Measurements from ENCODE around the gene SLC6A18.

SLC6A18 gene

DNA sequence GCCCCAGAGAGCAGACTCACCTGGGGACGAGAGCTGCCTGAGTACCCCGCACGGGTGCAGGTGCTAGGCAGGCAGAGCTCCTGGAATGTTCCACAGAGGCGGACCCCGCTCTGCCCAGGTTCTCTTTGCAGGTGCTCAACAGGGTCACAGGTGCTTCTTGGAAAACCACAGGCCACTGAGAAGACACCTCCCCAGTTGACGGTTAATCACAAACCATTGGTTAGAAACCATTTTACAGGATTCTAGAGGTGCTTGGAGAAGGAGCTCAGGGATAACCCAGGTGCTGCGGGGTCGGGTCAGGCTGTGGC lies 41.1 kb upstream of the SLC6A18 start:
- H3K4me3 ChIP-seq (ENCODE audit: control insufficient read depth, low read depth, low read length): no peak overlapping the region
- TF ChIP-seq, protein P1, sequence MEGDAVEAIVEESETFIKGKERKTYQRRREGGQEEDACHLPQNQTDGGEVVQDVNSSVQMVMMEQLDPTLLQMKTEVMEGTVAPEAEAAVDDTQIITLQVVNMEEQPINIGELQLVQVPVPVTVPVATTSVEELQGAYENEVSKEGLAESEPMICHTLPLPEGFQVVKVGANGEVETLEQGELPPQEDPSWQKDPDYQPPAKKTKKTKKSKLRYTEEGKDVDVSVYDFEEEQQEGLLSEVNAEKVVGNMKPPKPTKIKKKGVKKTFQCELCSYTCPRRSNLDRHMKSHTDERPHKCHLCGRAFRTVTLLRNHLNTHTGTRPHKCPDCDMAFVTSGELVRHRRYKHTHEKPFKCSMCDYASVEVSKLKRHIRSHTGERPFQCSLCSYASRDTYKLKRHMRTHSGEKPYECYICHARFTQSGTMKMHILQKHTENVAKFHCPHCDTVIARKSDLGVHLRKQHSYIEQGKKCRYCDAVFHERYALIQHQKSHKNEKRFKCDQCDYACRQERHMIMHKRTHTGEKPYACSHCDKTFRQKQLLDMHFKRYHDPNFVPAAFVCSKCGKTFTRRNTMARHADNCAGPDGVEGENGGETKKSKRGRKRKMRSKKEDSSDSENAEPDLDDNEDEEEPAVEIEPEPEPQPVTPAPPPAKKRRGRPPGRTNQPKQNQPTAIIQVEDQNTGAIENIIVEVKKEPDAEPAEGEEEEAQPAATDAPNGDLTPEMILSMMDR (conservative IDR thresholded peaks at IDR 0.05; ENCODE audit: control insufficient read depth, insufficient read depth, low read depth, low read length): no peak
- no peak for DNase-seq (ENCODE audit: low read depth)

DNA sequence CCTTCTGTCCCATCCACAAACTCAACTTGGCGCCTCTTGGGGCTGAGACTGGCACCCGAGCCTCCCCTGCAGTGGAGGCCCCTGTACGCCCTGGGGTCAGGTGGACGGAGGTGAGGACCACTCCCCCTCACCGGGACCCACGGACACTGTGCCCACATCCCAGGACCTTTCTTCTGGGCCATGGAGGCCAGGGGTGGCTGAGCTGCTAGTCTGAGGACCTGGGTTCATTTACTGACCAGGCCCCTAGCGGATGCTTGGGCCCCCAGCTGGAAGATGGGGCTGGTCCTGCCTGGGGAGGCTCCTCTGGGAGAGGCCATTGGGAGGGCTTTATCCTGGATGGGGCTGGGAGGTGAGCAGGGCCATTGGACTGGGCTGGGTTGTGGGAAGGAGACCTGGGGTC lies 40.7 kb upstream of the SLC6A18 start:
- DNase-seq (ENCODE audit: low read depth): no peak
- TF ChIP-seq, protein P1 (conservative IDR thresholded peaks at IDR 0.05; ENCODE audit: control insufficient read depth, insufficient read depth, low read depth, low read length): no peak

DNA sequence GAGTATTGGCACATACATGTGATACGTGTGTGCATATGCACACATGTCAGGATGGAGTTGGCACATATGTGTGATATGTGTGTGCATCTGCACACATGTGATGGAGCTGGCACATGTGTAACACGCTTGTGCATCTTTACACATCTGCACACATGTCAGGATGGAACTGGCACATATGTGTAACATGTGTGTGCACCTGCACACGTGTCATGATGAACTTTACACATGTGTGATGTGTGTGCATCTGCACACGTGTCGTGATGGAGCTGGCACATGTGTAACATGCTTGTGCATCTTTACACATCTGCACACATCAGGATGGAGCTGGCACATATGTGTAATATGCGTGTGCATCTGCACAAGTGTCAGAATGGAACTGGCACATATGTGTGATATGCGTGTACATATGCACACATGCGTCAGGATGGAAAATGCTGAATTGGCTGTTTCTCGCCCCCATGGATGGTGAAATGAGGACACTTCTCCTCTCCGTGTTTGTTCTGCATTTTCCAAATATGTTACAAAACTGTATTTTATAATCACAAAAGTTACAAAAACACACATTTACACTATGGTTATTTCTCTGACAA lies 40.0 kb upstream of the SLC6A18 start:
- H3K4me3 ChIP-seq (ENCODE audit: control insufficient read depth, low read depth, low read length): no peak overlapping the region
- TF ChIP-seq, protein P1 (conservative IDR thresholded peaks at IDR 0.05; ENCODE audit: control insufficient read depth, insufficient read depth, low read depth, low read length): no peak
- DNase-seq (ENCODE audit: low read depth): no peak

More for the DNA sequence above, 40.7 kb upstream of the SLC6A18 start:
- no peak overlapping the region for H3K4me3 ChIP-seq (ENCODE audit: control insufficient read depth, low read depth, low read length)

DNA sequence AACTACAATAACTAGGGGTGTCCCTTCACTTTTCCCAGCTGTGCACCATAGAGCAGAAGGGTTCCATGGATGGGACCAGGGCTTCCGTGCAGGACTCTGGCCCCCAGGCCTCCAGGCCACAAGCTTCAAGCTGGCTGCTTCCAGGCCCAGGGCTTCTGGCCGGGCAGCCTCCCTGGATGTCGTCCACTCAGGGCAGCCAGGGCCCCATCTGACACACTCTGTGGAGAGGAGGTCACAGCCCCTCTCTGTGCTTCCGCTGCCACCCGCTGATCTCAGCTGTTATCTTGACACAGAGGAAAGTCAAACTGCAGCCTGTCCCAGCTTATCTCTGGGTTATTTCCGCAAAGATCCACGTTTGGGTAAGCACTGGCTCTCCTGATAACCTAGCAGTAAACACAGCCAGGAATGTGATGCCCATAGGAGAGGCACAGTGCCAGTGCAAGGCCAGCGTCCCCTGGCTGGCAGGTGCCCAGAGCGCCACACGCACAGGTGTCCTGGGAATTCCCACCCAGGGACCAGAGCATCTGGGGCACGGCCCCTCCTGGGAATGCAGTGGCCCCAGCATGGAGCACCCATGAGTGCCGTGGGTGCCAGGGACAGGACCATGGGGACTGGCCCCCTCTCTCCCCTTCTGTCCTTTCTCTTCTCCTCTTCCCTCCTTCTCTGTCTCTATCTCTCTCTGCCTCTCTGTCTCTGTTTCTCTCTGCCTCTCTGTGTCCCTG lies 39.4 kb upstream of the SLC6A18 start:
- TF ChIP-seq, protein P1 (conservative IDR thresholded peaks at IDR 0.05; ENCODE audit: control insufficient read depth, insufficient read depth, low read depth, low read length): no peak
- DNase-seq (ENCODE audit: low read depth): no peak
- H3K4me3 ChIP-seq (ENCODE audit: control insufficient read depth, low read depth, low read length): no peak overlapping the region

DNA sequence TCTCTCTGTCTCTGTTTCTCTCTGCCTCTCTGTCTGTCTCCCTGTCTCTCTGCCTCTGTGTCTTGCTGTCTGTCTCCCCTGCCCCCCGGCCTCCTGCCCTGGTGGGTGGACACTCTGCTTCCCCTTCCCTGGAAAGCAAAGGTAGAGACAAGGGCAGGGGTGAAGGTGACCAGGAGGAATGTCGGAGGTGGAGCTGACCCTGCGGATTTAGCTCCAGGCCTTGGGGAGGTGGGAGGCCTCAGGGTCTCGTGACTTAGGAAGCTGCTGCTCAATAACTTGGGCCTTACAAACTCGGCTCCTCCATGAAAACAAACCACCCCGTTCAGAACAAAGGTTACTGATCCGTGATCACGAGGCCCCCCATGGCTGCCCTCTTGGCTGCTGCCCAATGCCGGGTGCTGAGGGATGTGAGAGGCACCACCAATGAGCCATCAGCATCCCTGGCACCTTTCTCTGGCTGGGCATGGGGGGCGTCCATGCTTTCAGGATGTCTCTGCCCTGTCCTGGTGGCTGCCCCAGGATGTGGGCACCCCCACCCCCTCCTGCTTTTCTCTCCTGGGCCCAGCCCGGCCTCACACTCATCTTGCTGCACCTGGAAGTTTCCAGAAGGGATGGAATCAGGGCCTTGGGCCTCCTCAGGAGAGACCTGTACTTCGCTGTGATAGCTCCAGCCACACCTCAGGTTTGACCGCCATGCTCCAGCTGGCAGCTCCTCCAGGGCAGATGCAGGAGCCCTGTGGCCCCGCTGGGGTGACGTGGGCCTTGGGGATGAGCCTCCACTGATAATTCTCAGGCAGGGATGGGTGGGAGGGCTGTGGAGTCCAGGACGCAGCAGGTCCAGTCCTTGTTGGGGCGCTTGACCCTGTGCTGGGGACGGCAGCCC lies 38.6 kb upstream of the SLC6A18 start:
- no peak for DNase-seq (ENCODE audit: low read depth)
- H3K4me3 ChIP-seq (ENCODE audit: control insufficient read depth, low read depth, low read length): no peak overlapping the region
- TF ChIP-seq, protein P1 (conservative IDR thresholded peaks at IDR 0.05; ENCODE audit: control insufficient read depth, insufficient read depth, low read depth, low read length): no peak

DNA sequence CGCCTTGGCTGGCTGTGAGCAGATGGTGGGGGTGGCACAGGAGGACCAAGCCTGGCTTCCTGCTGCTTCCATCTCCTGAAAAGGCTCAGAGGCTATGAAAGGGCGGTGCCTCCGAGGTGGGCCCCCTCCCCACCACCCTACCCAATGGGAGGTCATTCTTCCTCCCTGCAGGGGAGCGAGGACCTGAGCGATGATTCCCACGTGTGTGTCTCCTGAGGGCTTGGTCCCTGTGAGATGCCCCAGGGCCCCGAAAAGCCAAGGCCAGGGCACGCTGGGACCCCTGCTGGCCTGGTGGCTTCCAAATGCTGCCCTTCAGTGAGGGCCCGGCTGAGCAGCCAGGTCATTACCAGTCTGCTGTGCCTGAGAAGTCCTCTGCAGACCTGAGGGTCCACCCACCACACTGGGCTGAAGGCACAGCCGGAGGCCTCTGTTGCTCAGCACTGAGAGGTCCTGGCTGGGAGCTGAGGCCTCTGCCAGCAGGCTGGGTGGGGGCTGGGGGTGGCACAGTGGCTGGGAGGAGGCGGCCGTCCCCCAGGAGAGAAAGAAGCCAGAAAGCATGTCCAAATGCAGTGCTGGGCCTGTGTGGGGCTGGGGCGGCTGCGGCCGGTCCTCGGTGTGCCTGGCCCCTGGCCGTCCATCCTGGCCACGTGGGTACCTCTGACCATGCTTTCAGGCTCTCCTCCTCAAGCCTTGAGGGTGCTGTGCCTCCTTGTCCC lies 37.8 kb upstream of the SLC6A18 start:
- H3K4me3 ChIP-seq (ENCODE audit: control insufficient read depth, low read depth, low read length): no peak overlapping the region
- TF ChIP-seq, protein P1 (conservative IDR thresholded peaks at IDR 0.05; ENCODE audit: control insufficient read depth, insufficient read depth, low read depth, low read length): no peak
- DNase-seq (ENCODE audit: low read depth): no peak
